Liver (tissue), 9 donors: Measurements from ENCODE around the gene HAAO. TPM values are rescaled to one million over a fixed set of nuclear protein-coding genes. Genes with fewer than 3 reads are reported as not detected.
A peak's percentile ranks its signal among the peaks of the same experiment; 100 is the strongest.

Experiments used
- DNase-seq: peaks from one replicate; pipeline ENCODE4 v3.0.0-alpha.2; 2017; ENCODE audit warnings: low spot score
- H3K27ac ChIP-seq, 2 donors: one replicate each; pipeline ENCODE4 v1.7.0; 2013; ENCODE audit warnings: inconsistent platforms in 2 of 2, low read length in 2 of 2, control low read depth in 1 of 2, low read depth in 1 of 2, mild to moderate bottlenecking in 1 of 2
- H3K27me3 ChIP-seq, 4 donors: one replicate each; pipeline versions ENCODE4 v1.6.1 to v1.7.0; 2013; ENCODE audit warnings: low read length in 3 of 4, inconsistent platforms in 1 of 4, mild to moderate bottlenecking in 1 of 4, moderate library complexity in 1 of 4; ENCODE audit not compliant: control insufficient read depth in 4 of 4, insufficient read depth in 4 of 4
- H3K36me3 ChIP-seq, 4 donors: one replicate each; pipeline versions ENCODE4 v1.6.1 to v1.7.0; 2013; ENCODE audit warnings: low read length in 3 of 4, mild to moderate bottlenecking in 3 of 4, low read depth in 1 of 4, moderate library complexity in 1 of 4; ENCODE audit not compliant: control insufficient read depth in 4 of 4, insufficient read depth in 3 of 4
- H3K4me1 ChIP-seq, 4 donors: one replicate each; pipeline versions ENCODE4 v1.6.1 to v1.7.0; 2013; ENCODE audit warnings: low read length in 3 of 4, mild to moderate bottlenecking in 3 of 4, moderate library complexity in 1 of 4; ENCODE audit not compliant: control insufficient read depth in 4 of 4, insufficient read depth in 4 of 4
- H3K4me3 ChIP-seq, 3 donors: one replicate each; pipeline versions ENCODE4 v1.6.1 to v1.7.0; 2013; ENCODE audit warnings: low read length in 3 of 3, control low read depth in 1 of 3, low read depth in 1 of 3, mild to moderate bottlenecking in 1 of 3
- H3K9ac ChIP-seq, 2 donors: one replicate each; pipeline ENCODE4 v1.7.0; 2013; ENCODE audit warnings: low read length in 2 of 2, mild to moderate bottlenecking in 2 of 2, moderate library complexity in 2 of 2, control low read depth in 1 of 2, low read depth in 1 of 2
- H3K9me3 ChIP-seq, 4 donors: one replicate each; pipeline versions ENCODE4 v1.6.1 to v1.7.0; 2013; ENCODE audit warnings: low read length in 3 of 4; ENCODE audit not compliant: control insufficient read depth in 4 of 4
- ATF3 ChIP-seq: IDR thresholded peaks from 2 replicates; pipeline ENCODE4 v1.6.1; 2016; ENCODE audit warnings: antibody characterized with exemption
- CTCF ChIP-seq: fragments of 150-350 bp; IDR thresholded peaks from 2 replicates; pipeline ENCODE4 v1.5.1; 2017; ENCODE audit warnings: improper control_type of control experiment, low read depth, low read length; ENCODE audit not compliant: missing input control
- EGR1 ChIP-seq, 2 donors: IDR thresholded peaks; 2 replicates each; pipeline ENCODE4 v1.6.1; 2016 to 2018; ENCODE audit warnings: antibody characterized with exemption in 2 of 2, low read depth in 2 of 2
- GABPA ChIP-seq, 2 donors: IDR thresholded peaks in 1 of 2; conservative IDR thresholded peaks in 1 of 2; 2 replicates each; pipeline ENCODE4 v1.6.1; 2016; ENCODE audit warnings: antibody characterized with exemption in 2 of 2, mild to moderate bottlenecking in 1 of 2, moderate library complexity in 1 of 2
- HNF4A ChIP-seq, 2 donors: conservative IDR thresholded peaks; 2 replicates each; pipeline ENCODE4 v1.6.1; 2016; ENCODE audit warnings: antibody characterized with exemption in 2 of 2, mild to moderate bottlenecking in 2 of 2
- HNF4G ChIP-seq: IDR thresholded peaks from 2 replicates; pipeline ENCODE4 v1.6.1; 2016; ENCODE audit warnings: antibody characterized with exemption
- JUND ChIP-seq, 2 donors: IDR thresholded peaks; 2 replicates each; pipeline ENCODE4 v1.6.1; 2016; ENCODE audit warnings: antibody characterized with exemption in 2 of 2
- MAX ChIP-seq: IDR thresholded peaks from 2 replicates; pipeline ENCODE4 v1.6.1; 2016; ENCODE audit warnings: antibody characterized with exemption
- NR2F2 ChIP-seq: IDR thresholded peaks from 2 replicates; pipeline ENCODE4 v1.6.1; 2016; ENCODE audit warnings: antibody characterized with exemption
- RAD21 ChIP-seq, 2 donors: IDR thresholded peaks; 2 replicates each; pipeline ENCODE4 v1.6.1; 2016; ENCODE audit warnings: antibody characterized with exemption in 2 of 2, mild to moderate bottlenecking in 2 of 2
- REST ChIP-seq: IDR thresholded peaks from 2 replicates; pipeline ENCODE4 v1.6.1; 2016; ENCODE audit warnings: antibody characterized with exemption, mild to moderate bottlenecking
- SP1 ChIP-seq: IDR thresholded peaks from 2 replicates; pipeline ENCODE4 v1.6.1; 2018; ENCODE audit warnings: antibody characterized with exemption, mild to moderate bottlenecking
- TAF1 ChIP-seq: conservative IDR thresholded peaks from 2 replicates; pipeline ENCODE4 v1.6.1; 2016; ENCODE audit warnings: antibody characterized with exemption, mild to moderate bottlenecking
- YY1 ChIP-seq: IDR thresholded peaks from 2 replicates; pipeline ENCODE4 v1.6.1; 2016; ENCODE audit warnings: antibody characterized with exemption, mild to moderate bottlenecking
- ZBTB33 ChIP-seq: IDR thresholded peaks from 2 replicates; pipeline ENCODE4 v1.6.1; 2016; ENCODE audit warnings: antibody characterized with exemption
- WGBS: extraction: QIAGEN DNeasy Blood & Tissue Kit; methylation state at CpG from one replicate; pipeline ENCODE4 v1.1.7; 2013; 5-methylcytosine and 5-hydroxymethylcytosine counted together
- polyA plus RNA-seq, 2 donors: library from polyadenylated mRNA; stranded (reverse) in 1 of 2; unstranded in 1 of 2; fragments of 200-250 nt in 1 of 2; fragments of >200 nt in 1 of 2; fragmentation: Nextera tagmentation in 1 of 2; extraction: Ambion mirVana in 1 of 2; gene quantifications; one replicate each; pipeline versions ENCODE4 v1.2.1 to v1.2.3, GENCODE V29; 2013 to 2015
- total RNA-seq, 2 donors: library from RNA; depleted of rRNA; stranded (reverse); fragments of >200 nt; gene quantifications; one replicate each; pipeline ENCODE4 v1.2.3, GENCODE V29; 2014
- donor health status: healthy.
- donor health status: healthy.
- donor health status: healthy.
- donor health status: healthy.
- donor health status: healthy.

Gene HAAO
- total and polyA plus RNA-seq, 4 donors: 17.4 to 140 (median 130) TPM

- Histone ChIP-seq H3K4me3 (no peak overlapping the region), H3K27ac (no peak overlapping the region), H3K4me1 (no peaks in the 10 kb centered on the region), H3K9me3 (no peaks in the 10 kb centered on the region), H3K9ac (no peak overlapping the region), H3K36me3 (no peaks in the 10 kb centered on the region), H3K27me3 (no peaks in the 10 kb centered on the region)
- TF ChIP-seq SP1: no peak
- TF ChIP-seq RAD21 (IDR thresholded peaks at IDR 0.05): no peak
- TF ChIP-seq TAF1: no peak
- WGBS: 88% methylated on average over 5 of the region's 5 CpGs
- DNase-seq: peak; percentile 9
These were observed 49.0 kb upstream of the HAAO start for GRCh38 chr2:42841344-42841743.

- Histone ChIP-seq H3K4me3 (no peak overlapping the region), H3K27me3 (no peaks in the 10 kb centered on the region), H3K36me3 (no peaks in the 10 kb centered on the region), H3K9me3 (no peaks in the 10 kb centered on the region), H3K9ac (no peak overlapping the region), H3K4me1 (no peaks in the 10 kb centered on the region), H3K27ac (no peak overlapping the region)
- peak; percentile 8 for DNase-seq
- WGBS: 93% methylated on average over 6 of the region's 6 CpGs
- TF ChIP-seq NR2F2 (no peak), RAD21 (IDR thresholded peaks at IDR 0.05) (no peak), HNF4G (no peak), TAF1 (no peak), ZBTB33 (no peak), EGR1 (IDR thresholded peaks at IDR 0.05; ENCODE audit: low read depth in 2 of 2) (no peak), MAX (no peak), REST (no peak), ATF3 (no peak), HNF4A (conservative IDR thresholded peaks at IDR 0.05) (no peak), GABPA (IDR thresholded peaks at IDR 0.05 in 1 of 2, conservative IDR thresholded peaks at IDR 0.05 in 1 of 2) (no peak), CTCF (no peak), JUND (IDR thresholded peaks at IDR 0.05) (no peak), YY1 (no peak)
These were observed 48.4 kb upstream of the HAAO start for GRCh38 chr2:42840760-42841159.
